ENCODE results near the gene FAAH. TPM values are rescaled to one million over a fixed set of nuclear protein-coding genes. Genes with fewer than 3 reads are reported as not detected.

The FAAH gene
- total RNA-seq, 2 experiments from 2014 or later, result 21.9 to 25.4 TPM

DNA sequence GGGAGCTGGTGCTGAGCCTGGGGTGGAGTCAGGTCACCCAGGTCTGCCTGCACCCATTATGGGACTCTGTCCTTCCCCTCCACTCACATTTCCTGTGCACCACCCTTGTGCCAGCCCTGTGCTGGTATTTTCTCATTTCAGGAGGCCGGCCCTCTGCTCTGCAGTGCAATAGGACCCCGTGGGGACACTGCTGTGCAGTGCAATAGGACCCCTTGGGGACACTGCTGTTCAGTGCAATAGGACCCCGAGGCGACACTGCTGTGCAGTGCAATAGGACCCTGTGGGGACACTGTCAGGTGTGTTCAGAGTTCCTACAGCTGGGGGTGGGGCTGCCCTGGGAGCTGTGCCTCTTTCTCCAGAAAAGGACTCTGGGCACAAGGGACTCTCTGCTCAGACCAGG is 59.3 kb downstream of the FAAH start:
- Histone ChIP-seq H3K4me1 (ENCODE audit: insufficient read depth, low read length, poor library complexity, severe bottlenecking) (no peaks in the 10 kb centered on the region), H3K36me3 (ENCODE audit: insufficient read depth, low read length) (no peaks in the 10 kb centered on the region), H2AFZ (ENCODE audit: low read length) (no peak overlapping the region), H4K20me1 (ENCODE audit: insufficient read depth, low read length) (no peaks in the 10 kb centered on the region), H3K9me2 (ENCODE audit: insufficient read depth, low read length) (no peaks in the 10 kb centered on the region), H3K9me3 (ENCODE audit: low read length) (no peaks in the 10 kb centered on the region), H3K27ac (ENCODE audit: low read depth, low read length, poor library complexity, severe bottlenecking) (no peak overlapping the region), H3K4me3 (ENCODE audit: low read depth, low read length, poor library complexity, severe bottlenecking) (no peak overlapping the region), H3K79me2 (ENCODE audit: insufficient read depth, low read depth, low read length) (no peaks in the 10 kb centered on the region), H3K4me2 (ENCODE audit: low read length) (no peak overlapping the region)
- intact Hi-C loops (cut with micrococcal nuclease; ENCODE audit: unreplicated experiment), result no loop called here
- ChIA-PET CTCF (ENCODE audit: unreplicated experiment) (interaction anchor here (0.5 kb wide), 1 partner anchor 10 kb away, joined by 4 read pairs; no protein-coding TSS in a partner anchor), POLR2A (no interaction called here)
- no peak for DNase-seq (ENCODE audit: low spot score)
- no TSS peak for BruUV-seq (replicated peaks)
- TF ChIP-seq CTCF (conservative IDR thresholded peaks at IDR 0.05; ENCODE audit: low read length) (no peak), EZH2phosphoT487 (IDR thresholded peaks at IDR 0.05; ENCODE audit: borderline replicate concordance, low read depth, low read length) (no peak)

- Histone ChIP-seq H3K79me2 (ENCODE audit: insufficient read depth, low read depth, low read length) (no peaks in the 10 kb centered on the region), H3K9me2 (ENCODE audit: insufficient read depth, low read length) (no peaks in the 10 kb centered on the region), H3K4me2 (ENCODE audit: low read length) (no peak overlapping the region), H3K9me3 (ENCODE audit: low read length) (no peaks in the 10 kb centered on the region), H3K27ac (ENCODE audit: low read depth, low read length, poor library complexity, severe bottlenecking) (no peak overlapping the region), H3K4me3 (ENCODE audit: low read depth, low read length, poor library complexity, severe bottlenecking) (no peak overlapping the region), H3K36me3 (ENCODE audit: insufficient read depth, low read length) (no peaks in the 10 kb centered on the region), H2AFZ (ENCODE audit: low read length) (no peak overlapping the region), H4K20me1 (ENCODE audit: insufficient read depth, low read length) (no peaks in the 10 kb centered on the region), H3K4me1 (ENCODE audit: insufficient read depth, low read length, poor library complexity, severe bottlenecking) (no peaks in the 10 kb centered on the region)
- no TSS peak for BruUV-seq (replicated peaks)
- no peak for TF ChIP-seq CTCF (conservative IDR thresholded peaks at IDR 0.05; ENCODE audit: low read length)
- no peak for TF ChIP-seq EZH2phosphoT487 (IDR thresholded peaks at IDR 0.05; ENCODE audit: borderline replicate concordance, low read depth, low read length)
- POLR2A ChIA-PET, result no interaction called here
- DNase-seq (ENCODE audit: low spot score), result no peak
- intact Hi-C loops (cut with micrococcal nuclease; ENCODE audit: unreplicated experiment), result no loop called here
- CTCF ChIA-PET (ENCODE audit: unreplicated experiment), result interaction anchor here (0.6 kb wide), 1 partner anchor 96 kb away, joined by 4 read pairs; no protein-coding TSS in a partner anchor
These were observed 61.8 kb downstream of the FAAH start for GRCh38 chr1:46455951-46456350.

- CTCF ChIA-PET (ENCODE audit: unreplicated experiment), result no interaction called here
- TF ChIP-seq EZH2phosphoT487 (IDR thresholded peaks at IDR 0.05; ENCODE audit: borderline replicate concordance, low read depth, low read length) (no peak), CTCF (conservative IDR thresholded peaks at IDR 0.05; ENCODE audit: low read length) (no peak)
- H3K36me3 ChIP-seq (ENCODE audit: insufficient read depth, low read length), result no peaks in the 10 kb centered on the region
These were observed 62.4 kb downstream of the FAAH start for GRCh38 chr1:46456411-46456963.

More at GRCh38 chr1:46456411-46456963, 62.4 kb downstream of the FAAH start:
- Histone ChIP-seq H3K9me3 (ENCODE audit: low read length) (no peaks in the 10 kb centered on the region), H3K9me2 (ENCODE audit: insufficient read depth, low read length) (no peaks in the 10 kb centered on the region), H3K4me3 (ENCODE audit: low read depth, low read length, poor library complexity, severe bottlenecking) (no peak overlapping the region), H3K27ac (ENCODE audit: low read depth, low read length, poor library complexity, severe bottlenecking) (no peak overlapping the region), H3K4me1 (ENCODE audit: insufficient read depth, low read length, poor library complexity, severe bottlenecking) (no peaks in the 10 kb centered on the region), H4K20me1 (ENCODE audit: insufficient read depth, low read length) (no peaks in the 10 kb centered on the region), H3K79me2 (ENCODE audit: insufficient read depth, low read depth, low read length) (no peaks in the 10 kb centered on the region), H2AFZ (ENCODE audit: low read length) (no peak overlapping the region), H3K4me2 (ENCODE audit: low read length) (no peak overlapping the region)
- no peak for DNase-seq (ENCODE audit: low spot score)
- intact Hi-C loops (cut with micrococcal nuclease; ENCODE audit: unreplicated experiment), result no loop called here
- no TSS peak for BruUV-seq (replicated peaks)
- POLR2A ChIA-PET, result no interaction called here

All from OCI-LY7 (cell line).